Fibroblast of skin of right biceps (primary cell): Measurements from ENCODE around the gene LTBP4.
A peak's percentile ranks its signal among the peaks of the same experiment; 100 is the strongest.

Source experiments
- DNase-seq: peaks from one replicate; pipeline ENCODE4 v3.0.0-alpha.2; 2013

Gene LTBP4

GRCh38 chr19:40597329-40597838, 3.8 kb upstream of the LTBP4 start:
- no peak for DNase-seq

GRCh38 chr19:40598121-40598917, 2.9 kb upstream of the LTBP4 start:
- peak; percentile 89 for DNase-seq

DNA sequence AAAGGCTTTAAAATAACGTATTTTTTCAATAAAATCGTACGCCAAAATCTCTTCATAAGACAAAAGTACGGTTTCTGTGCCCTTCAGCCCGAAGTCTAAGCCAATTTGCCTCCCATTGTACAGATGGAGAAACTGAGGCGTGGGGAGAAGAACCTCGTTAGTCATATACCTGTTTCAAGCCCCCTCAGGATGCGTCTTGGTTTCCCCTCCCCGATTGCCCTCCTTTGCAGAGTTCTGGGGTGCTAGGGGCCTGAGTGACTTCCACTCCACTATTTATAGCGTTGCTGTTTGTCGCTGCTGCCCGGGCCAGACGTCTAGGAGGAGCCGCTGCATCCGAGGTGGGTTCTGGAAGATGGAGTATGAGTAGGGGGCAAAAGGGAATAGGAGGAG, 2.3 kb upstream of the LTBP4 start:
- DNase-seq, result no peak

DNA sequence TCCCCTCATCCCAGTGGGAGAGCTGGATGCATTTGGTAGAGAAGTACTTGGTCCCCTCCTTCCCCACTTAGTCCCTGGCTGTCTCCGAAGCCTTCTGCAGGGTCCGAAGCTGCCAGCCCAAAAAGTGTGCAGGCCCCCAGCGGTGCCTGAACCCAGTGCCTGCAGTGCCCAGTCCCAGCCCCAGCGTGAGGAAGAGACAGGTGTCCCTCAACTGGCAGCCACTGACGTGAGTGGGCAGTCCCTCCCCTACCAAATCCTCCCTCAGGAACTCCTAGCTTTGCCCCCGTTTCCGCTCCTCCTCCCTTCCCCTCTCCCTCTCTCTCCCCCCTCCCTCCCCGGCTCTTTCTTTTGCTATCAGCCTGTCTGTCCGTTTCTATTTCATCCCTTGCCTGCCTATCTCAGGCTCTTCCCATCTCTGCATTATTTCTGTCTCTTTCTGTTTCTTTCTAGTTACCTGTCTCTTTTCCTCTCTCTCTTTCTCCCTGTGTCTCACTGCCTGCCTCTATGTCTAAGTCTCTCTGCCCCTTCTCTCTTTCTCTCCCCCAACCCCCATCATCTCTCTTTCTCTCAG, 1.8 kb upstream of the LTBP4 start:
- DNase-seq, result no peak

DNA sequence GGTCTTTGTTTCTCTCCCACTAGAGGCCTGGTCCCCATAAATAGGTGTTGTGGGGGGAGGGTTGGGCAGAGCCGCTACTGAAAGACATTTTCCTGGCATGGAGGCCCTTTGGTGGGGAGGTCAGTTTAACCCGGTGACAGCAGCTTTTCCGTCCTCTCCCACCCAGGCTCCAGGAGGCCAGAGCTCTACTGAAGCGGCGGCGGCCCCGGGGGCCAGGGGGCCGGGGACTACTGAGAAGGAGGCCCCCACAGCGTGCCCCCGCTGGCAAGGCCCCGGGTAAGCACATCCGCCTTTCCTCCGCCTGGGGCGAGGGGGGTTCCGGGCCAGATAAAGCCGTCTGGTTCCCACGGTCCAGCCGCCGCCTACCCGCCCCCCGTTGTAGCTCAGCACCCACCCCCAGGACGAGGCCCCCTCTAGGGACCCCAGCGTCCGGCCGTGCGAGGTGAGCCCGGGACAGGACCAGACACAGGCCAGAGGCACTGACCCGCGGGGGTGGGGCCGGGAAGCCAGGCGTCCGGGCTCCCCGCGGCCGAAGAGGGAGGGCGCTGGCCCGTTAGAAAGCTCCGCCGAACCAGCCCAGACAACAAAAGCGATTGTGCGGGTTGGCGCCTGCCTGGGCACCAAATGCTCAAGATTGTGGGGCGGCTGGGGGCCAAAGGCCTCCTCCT, 1.1 kb upstream of the LTBP4 start:
- DNase-seq, result no peak

DNA sequence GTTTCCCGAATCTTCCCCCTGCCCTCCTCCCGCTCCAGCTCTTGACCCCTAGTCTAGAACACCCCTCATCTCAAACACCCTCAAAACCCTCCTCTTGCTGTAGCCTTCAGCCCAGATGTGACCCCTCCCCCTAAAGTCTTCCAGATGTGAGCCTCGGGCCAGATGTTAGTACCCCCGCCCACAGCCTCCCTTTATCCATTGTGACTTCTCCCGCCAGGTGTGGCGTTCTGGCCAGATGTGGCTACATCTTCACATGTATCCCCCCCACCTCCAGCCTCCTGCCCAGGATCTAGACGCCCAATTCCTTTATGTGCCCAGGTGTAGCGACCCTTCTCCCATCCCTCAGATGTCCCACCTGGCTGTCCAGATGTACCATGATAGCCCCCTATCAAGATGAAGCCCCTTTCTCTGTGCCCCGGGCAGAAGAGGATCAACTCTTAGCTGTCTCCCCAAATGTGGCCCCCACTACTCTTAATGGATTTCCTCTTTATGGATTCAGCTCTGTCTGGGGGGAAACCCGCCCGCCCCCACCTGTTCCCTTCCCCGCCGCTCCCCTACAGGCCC, 517 bp upstream of the LTBP4 start:
- no peak for DNase-seq

GRCh38 chr19:40603071-40603388, 1.9 kb downstream of the LTBP4 start:
- DNase-seq, result no peak

- DNase-seq, result peak; percentile 90
Observed at GRCh38 chr19:40603389-40604170, 2.4 kb downstream of the LTBP4 start.

- no peak for DNase-seq
Observed at GRCh38 chr19:40604171-40604646, 3.0 kb downstream of the LTBP4 start.

DNA sequence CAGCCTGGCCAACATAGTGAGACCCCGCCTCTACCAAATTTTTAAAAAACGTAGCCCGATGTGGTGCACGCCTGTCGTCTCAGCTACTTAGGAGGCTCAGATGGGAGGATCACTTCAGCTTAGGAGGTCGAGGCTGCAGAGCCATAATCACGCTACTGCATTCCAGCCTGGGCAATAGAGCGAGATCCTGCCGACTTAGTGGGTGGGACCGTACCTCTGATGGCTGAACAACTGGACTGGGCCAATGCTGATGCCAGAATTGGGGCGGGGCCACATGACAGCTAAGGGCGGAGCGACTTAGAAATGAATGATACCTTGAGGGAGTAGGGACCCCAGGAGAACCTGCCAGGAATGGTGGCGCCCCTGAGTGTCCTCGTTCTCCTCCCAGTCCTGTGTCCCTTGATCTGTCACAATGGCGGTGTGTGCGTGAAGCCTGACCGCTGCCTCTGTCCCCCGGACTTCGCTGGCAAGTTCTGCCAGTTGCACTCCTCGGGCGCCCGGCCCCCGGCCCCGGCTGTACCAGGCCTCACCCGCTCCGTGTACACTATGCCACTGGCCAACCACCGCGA, 3.6 kb downstream of the LTBP4 start:
- DNase-seq, result no peak

DNA sequence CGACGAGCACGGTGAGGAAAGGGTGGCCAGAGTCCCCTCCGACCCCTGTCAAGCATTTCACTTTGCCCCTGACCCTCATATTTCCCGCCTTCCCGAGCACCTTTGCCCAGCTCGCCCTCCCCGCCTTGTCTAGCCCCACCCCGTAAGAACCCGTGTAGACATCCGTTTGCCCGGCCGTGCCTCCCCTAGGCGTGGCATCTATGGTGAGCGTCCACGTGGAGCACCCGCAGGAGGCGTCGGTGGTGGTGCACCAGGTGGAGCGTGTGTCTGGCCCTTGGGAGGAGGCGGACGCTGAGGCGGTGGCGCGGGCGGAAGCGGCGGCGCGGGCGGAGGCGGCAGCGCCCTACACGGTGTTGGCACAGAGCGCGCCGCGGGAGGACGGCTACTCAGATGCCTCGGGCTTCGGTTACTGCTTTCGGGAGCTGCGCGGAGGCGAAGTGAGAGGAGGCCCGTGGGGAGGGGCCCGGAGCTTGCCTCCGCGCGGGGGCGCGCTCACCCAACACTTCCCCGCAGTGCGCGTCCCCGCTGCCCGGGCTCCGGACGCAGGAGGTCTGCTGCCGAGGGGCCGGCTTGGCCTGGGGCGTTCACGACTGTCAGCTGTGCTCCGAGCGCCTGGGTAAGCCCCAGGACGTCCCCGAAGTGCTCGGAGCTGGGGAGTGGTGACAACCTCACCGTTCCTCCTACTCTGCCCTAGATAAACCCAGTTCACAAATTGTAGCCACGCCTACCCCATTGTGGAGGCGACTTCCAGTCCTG, 4.2 kb downstream of the LTBP4 start:
- peak; percentile 44 for DNase-seq

DNA sequence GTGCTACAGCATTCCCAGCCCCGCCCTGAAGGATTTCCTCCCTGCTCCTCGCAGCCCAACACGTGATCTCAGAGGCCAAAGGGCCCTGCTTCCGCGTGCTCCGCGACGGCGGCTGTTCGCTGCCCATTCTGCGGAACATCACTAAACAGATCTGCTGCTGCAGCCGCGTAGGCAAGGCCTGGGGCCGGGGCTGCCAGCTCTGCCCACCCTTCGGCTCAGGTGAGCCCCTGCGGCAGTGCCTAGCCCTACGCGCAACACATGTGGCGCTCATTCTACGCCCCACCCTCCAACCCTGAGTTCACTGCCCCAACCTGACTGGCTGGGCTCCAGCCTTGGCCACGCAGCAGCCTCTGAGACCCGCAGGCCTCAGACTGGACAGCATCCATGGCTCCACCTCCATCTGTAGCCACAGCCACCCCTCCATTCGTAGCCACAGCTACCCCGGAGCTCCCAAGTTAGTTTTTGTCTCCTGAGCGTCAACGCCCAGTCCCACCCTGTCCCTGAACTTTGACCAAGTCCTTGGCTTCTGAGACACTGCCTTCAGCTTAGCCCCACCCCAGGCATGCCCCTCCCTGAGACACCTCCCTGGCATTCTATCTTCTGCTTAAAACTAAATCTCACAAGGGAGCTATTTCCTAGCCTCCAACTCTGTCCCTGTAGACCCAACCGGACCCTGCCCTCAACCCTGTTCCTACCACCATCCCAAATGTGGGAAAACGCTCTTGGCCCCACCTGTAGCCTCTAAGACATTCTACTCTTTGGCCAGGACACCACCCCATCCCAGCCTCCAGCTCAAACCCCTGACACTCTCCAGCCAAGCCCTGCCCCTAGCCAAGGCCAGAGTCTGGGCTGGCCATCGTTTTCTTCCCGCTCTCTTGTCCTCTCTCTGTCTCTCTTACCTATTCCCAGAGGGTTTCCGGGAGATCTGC, 6.4 kb downstream of the LTBP4 start:
- DNase-seq, result no peak

DNA sequence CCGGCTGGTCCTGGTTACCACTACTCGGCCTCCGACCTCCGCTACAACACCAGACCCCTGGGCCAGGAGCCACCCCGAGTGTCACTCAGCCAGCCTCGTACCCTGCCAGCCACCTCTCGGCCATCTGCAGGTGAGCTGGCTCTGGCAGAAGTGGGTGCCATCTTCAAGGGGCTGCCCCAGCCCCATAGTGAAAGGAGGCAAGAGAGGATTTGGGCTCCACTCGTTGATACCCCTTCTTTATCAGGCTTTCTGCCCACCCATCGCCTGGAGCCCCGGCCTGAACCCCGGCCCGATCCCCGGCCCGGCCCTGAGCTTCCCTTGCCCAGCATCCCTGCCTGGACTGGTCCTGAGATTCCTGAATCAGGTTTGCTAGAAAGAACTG, 7.1 kb downstream of the LTBP4 start:
- DNase-seq, result no peak

DNA sequence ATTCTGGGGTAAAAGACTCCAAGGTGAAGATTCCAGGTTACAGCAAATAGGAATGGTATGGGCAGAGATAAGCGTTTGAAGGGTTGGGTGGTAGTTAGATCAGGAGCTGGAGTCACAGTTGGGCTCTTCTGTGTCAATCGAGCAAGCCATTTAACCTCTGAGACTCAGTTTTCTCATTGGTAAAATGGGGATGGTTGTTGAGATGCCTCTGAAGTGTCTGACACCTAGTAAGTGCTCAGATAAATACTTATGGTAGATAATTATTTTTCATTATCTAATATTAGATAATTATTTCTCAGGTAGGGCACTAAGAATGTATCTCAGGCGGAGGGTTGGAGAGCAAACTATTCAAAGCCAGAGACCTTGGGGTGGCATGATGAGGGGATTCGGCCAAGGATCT, 7.8 kb downstream of the LTBP4 start:
- no peak for DNase-seq

GRCh38 chr19:40609561-40610395, 8.6 kb downstream of the LTBP4 start:
- DNase-seq, result peak; percentile 77

DNA sequence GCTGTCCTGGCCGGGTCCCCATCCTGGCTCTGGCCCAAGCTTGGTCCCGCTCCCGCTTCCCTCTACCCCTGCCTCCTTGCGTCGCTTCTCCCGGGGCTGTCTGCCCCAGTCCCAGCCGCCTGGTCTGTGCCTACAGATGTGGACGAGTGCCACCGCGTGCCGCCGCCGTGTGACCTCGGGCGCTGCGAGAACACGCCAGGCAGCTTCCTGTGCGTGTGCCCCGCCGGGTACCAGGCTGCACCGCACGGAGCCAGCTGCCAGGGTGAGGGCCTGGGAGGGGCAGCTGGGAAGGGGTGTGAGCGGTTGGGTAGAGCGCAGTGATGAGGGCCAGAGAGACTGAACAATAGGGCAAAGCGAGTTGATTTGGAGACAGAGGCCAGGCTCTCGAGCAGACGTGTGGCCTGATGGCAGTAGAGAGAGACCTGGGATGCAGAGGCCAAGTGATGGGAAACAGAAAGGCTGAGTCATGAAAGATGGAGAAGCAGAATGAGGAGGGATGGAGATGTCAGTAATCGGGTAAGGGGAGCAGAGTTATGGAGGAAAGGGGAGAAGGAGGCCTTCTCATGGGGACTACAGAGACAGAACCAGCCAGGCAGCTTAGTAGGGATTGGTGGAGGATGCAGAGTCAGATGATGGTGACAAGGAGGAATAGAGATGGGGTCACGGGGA, 9.4 kb downstream of the LTBP4 start:
- DNase-seq, result no peak

DNA sequence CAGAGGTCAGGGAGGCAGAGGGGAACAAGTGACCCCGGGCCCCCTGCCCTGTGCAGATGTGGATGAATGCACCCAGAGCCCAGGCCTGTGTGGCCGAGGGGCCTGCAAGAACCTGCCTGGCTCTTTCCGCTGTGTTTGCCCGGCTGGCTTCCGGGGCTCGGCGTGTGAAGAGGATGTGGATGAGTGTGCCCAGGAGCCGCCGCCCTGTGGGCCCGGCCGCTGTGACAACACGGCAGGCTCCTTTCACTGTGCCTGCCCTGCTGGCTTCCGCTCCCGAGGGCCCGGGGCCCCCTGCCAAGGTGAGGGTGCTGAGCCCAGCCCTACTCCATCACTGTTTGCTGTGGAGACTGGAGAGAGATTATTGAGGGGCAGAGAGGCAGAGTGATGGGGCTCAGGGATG, 9.9 kb downstream of the LTBP4 start:
- DNase-seq, result no peak

- DNase-seq, result no peak
Observed at GRCh38 chr19:40611900-40612698, 10.9 kb downstream of the LTBP4 start.
